Osteocyte (in vitro differentiated cells): Measurements from ENCODE around the gene ZNRF1. TPM values are rescaled to one million over a fixed set of nuclear protein-coding genes. Genes with fewer than 3 reads are reported as not detected.
"Not testable (repeated sequence)": the region's sequence is repeated elsewhere in the genome, so short reads cannot be mapped to it uniquely, and the experiment has no call there.

Experiments used
- DNase-seq: peaks from one replicate; pipeline ENCODE4 v3.0.0; 2021; ENCODE audit warnings: mixed read lengths; ENCODE audit not compliant: unreplicated experiment; ENCODE audit errors: extremely low spot score
- H3K27ac Mint-ChIP-seq: one replicate; pipeline ENCODE4 v1.8.0; 2021; ENCODE audit warnings: mild to moderate bottlenecking, mixed read lengths; ENCODE audit not compliant: unreplicated experiment
- H3K27me3 Mint-ChIP-seq: one replicate; pipeline ENCODE4 v1.8.0; 2021; ENCODE audit warnings: mixed read lengths; ENCODE audit not compliant: unreplicated experiment
- H3K36me3 Mint-ChIP-seq: one replicate; pipeline ENCODE4 v1.8.0; 2021; ENCODE audit warnings: mixed read lengths; ENCODE audit not compliant: unreplicated experiment
- H3K4me1 Mint-ChIP-seq: one replicate; pipeline ENCODE4 v1.8.0; 2021; ENCODE audit warnings: mixed read lengths; ENCODE audit not compliant: unreplicated experiment
- H3K4me3 Mint-ChIP-seq: one replicate; pipeline ENCODE4 v1.8.0; 2021; ENCODE audit warnings: mild to moderate bottlenecking, moderate library complexity, mixed read lengths; ENCODE audit not compliant: unreplicated experiment
- H3K9me3 Mint-ChIP-seq: one replicate; pipeline ENCODE4 v1.8.0; 2021; ENCODE audit warnings: mixed read lengths; ENCODE audit not compliant: unreplicated experiment
- CTCF ChIP-seq: fragments of 200-600 bp; sonication (generic); IDR thresholded peaks from 2 replicates; pipeline ENCODE4 v1.5.0; 2021; ENCODE audit warnings: antibody characterized with exemption, mild to moderate bottlenecking, moderate library complexity
- total RNA-seq: library from RNA; stranded (reverse); gene quantifications from 2 replicates; pipeline ENCODE4 v1.2.1, GENCODE V29; 2021

Gene ZNRF1
- total RNA-seq, 1 donor from 2014 or later, result 32.1 TPM

- Mint-ChIP-seq H3K4me1 (peaks cover 52% of the 10 kb centered on the region), H3K27me3 (no peaks in the 10 kb centered on the region), H3K36me3 (no peaks in the 10 kb centered on the region), H3K27ac (no peak overlapping the region), H3K4me3 (no peak overlapping the region), H3K9me3 (no peaks in the 10 kb centered on the region)
- no peak for DNase-seq
- no peak for TF ChIP-seq CTCF
Measured at GRCh38 chr16:75014318-75014717, 15.5 kb downstream of the ZNRF1 start.

GRCh38 chr16:75016451-75017081, 17.7 kb downstream of the ZNRF1 start:
- not testable (repeated sequence) for H3K4me3 Mint-ChIP-seq, H3K27ac Mint-ChIP-seq
- H3K4me1 Mint-ChIP-seq, result peaks cover 52% of the 10 kb centered on the region

GRCh38 chr16:75017670-75018525, 19.1 kb downstream of the ZNRF1 start:
- no peak for TF ChIP-seq CTCF
- DNase-seq, result no peak
- H3K4me1 Mint-ChIP-seq, result peaks cover 40% of the 10 kb centered on the region
- peaks cover 13% of the 10 kb centered on the region for H3K36me3 Mint-ChIP-seq
- H3K9me3 Mint-ChIP-seq, result peaks cover 8% of the 10 kb centered on the region
- H3K4me3 Mint-ChIP-seq, result no peak overlapping the region
- no peaks in the 10 kb centered on the region for H3K27me3 Mint-ChIP-seq
- no peak overlapping the region for H3K27ac Mint-ChIP-seq

More at GRCh38 chr16:75016451-75017081, 17.7 kb downstream of the ZNRF1 start:
- DNase-seq, H3K36me3 Mint-ChIP-seq, H3K27me3 Mint-ChIP-seq, H3K9me3 Mint-ChIP-seq: not testable (repeated sequence)

- H3K4me3 Mint-ChIP-seq, result no peak overlapping the region
- peaks cover 8% of the 10 kb centered on the region for H3K9me3 Mint-ChIP-seq
- peaks cover 13% of the 10 kb centered on the region for H3K36me3 Mint-ChIP-seq
- no peaks in the 10 kb centered on the region for H3K27me3 Mint-ChIP-seq
- peak overlapping the region; percentile 23 for H3K27ac Mint-ChIP-seq
- H3K4me1 Mint-ChIP-seq, result peaks cover 38% of the 10 kb centered on the region
- no peak for TF ChIP-seq CTCF
- peak; percentile 30 for DNase-seq
Measured at GRCh38 chr16:75019007-75019406, 20.2 kb downstream of the ZNRF1 start.

GRCh38 chr16:75019586-75019985, 20.8 kb downstream of the ZNRF1 start:
- peaks cover 41% of the 10 kb centered on the region for H3K4me1 Mint-ChIP-seq
- H3K36me3 Mint-ChIP-seq, result peaks cover 13% of the 10 kb centered on the region
- no peaks in the 10 kb centered on the region for H3K27me3 Mint-ChIP-seq
- H3K27ac Mint-ChIP-seq, result peak overlapping the region; percentile 23
- TF ChIP-seq CTCF, result no peak
- DNase-seq, result no peak
- H3K9me3 Mint-ChIP-seq, result peaks cover 8% of the 10 kb centered on the region
- H3K4me3 Mint-ChIP-seq, result no peak overlapping the region
